GM19468 (cell line): ENCODE data around the gene TMEM138.

ENCODE experiments used
- ATAC-seq: cut with Tn5 transposase; IDR thresholded peaks from one replicate; pipeline ENCODE4 v1.9.1; 2021; ENCODE audit warnings: mild to moderate bottlenecking, moderate library complexity, moderate number of reproducible peaks; ENCODE audit not compliant: unreplicated experiment; ENCODE audit errors: extremely low read depth

The TMEM138 gene

DNA sequence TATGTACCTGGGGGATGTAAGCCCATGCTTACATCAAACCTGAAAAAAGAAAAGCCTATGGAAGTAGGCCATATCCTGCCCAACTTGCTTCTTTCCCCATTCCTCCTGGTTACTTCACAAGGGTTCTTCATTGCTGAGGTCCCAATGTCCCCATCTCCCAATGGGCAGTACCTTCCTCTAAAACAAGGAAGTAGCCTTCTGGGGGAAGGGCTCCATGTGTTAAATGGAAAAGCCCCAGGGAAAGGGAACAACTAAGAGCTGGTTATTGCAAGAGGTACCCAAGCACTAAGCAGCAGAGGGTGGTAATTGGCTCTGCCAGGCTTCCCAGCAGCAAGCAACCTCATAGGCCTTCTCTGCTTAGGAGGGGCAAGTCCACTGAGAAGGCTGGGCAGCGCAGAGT is 41.5 kb downstream of the TMEM138 start:
- no peak for ATAC-seq

DNA sequence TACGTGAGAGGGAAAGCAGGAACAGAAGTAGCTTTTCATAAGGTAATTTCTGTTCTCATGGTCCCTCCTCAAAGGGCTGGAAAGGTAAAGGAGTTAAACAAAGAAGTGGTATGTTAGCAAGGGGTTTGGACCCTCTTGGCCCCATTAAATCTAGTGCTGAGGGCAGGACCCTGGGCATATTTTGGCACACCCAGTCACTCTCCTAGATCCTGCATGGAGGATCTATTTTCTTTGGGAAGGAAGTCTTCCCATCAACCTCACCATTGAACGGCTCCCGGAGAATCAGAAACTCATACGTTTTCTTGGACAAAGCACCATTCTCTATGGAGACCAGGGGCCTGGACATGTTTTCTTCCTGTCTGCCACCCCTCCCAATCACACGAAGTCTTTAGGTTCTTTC is 41.9 kb downstream of the TMEM138 start:
- ATAC-seq, result no peak

DNA sequence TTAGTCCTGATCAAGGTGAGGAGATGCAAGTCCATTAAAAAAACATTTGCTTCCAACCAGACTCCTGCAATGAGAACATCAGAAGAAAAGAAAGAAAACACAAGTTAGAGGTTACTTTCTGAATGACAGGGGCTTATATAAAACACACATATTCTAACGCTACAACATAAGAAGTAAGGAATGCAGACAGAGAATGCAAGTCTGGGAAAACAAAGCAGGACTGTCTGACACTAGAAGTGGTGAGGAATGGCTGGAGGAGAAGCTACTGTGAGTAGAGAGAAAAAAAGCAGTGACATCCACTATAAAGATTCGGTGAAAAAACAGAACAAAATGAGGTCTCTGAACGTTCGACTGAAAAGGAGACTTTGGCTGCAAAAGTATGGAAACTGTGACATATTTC is 42.5 kb downstream of the TMEM138 start:
- ATAC-seq, result no peak

DNA sequence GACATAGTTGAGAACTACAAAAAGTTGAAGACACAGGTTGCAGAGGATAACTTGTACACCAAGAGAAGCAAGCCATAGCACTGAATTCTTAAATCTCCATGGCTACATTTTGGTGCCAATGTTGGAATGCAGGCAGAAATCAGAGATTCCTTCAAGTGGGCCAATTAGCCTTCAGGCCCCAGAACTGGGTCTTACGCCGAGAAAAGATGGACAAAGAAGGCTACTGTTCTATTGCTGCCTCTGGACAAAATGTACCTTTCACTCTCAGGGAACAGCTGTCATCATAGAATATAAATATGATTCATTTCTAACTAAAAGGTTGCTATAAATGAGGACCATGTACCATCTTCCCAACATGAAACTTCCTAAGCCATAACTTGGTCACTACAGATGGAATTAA is 43.9 kb downstream of the TMEM138 start:
- ATAC-seq, result no peak

DNA sequence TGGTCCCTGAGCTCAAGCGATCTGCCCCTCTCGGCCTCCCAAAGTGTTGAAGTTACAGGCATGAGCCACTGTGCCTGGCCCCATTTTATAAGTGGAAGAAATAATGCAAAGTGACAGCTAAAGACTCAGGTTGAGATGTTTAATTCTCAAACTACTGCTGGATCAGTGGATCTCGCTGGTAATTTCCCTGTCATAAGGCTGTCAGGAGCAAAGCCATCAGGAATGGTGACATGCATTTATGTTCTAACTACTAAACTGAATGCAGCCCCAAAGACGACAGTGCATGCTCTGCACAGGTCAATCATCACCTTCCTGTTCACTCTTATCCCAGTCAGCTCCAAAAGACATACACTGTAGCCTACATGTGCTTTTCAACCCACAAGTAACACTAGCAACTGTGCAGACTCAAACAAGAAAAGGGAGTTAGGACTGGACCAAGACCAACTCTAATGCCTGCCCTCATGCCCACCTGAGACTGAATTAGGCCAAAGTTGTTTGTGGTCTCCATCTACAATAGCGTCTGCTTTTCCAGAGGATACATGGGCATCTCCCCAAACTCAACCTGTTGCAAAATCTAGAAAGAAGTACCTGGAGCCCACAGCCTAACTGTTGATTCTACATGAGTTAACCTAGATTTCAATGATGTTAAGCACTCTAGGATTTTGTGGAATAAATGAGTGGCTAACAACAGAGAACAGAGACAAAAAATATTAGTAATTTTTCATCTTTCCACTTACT is 45.0 kb downstream of the TMEM138 start:
- ATAC-seq, result no peak

DNA sequence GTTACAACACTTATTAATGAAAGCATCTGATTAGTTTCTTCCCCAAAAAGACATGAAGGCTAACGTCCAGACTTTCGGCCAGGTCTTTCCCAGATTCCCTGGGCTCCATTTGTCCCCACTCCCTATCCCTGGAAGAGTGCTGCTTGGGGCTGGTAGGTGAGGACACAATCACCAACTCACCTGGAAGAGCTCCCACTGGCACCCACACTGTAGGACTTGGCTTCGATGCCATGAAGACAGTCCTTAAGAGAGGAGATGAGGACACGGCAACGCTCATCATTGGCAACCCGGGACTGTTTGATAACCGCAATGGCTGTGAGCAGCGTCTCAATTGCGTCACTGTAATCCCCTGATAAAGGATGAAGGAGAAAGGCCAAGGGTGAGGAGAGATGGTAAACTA is 49.4 kb downstream of the TMEM138 start:
- no peak for ATAC-seq

DNA sequence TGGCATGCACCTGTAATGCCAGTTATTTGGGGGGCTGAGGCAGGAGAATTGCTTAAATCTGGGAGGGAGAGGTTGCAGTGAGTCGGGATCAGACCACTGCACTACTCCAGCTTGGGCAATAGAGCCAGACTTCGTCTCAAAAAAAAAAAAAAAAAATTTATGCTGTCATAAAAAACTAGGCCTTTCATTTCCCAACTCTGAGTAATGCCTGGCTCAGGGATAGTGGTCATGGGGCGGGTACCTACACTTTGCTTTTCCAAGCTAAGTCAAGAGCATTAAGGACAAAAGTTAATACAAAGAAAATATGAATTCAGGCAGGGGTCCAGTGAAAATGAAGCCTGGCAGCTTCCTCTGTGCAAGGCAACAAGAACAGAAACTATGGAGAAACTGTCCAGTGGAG is 51.3 kb downstream of the TMEM138 start:
- no peak for ATAC-seq

DNA sequence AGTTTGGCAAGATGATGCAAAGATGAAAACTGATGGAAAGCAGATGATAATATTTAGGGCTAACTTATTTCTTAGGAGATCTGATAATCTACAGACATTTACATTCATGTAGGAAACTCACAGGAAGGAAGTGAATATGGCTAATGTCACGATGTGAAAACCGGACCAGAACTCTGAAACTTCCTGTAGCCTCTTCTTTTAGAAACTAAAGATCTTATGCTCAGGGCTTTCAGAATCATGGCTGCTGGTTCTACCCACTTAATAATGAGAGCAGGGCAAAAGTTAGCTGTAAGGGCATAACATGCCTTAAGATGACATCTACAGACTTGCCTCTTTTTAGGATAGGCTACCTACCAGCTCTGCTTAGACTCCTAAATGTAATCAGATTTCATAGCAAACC is 52.4 kb downstream of the TMEM138 start:
- ATAC-seq, result no peak

DNA sequence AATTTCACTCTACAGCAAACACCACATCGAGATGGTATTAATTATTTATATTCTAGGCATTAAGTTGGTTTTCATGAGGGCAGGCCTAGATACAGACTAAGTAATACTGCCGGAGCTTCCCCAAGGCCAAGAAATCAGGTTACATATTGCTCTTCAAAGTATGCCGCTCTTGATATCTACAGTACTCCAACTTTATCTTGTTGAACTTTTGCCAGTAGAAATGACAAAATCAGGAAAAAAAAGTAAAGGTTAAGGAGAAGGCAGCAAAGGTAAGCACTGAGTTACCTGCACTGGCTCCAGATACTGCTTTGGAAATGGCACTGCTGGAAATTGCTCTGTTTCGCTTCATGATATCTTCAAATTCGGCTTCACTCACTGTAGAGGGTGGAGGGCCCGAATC is 53.2 kb downstream of the TMEM138 start:
- ATAC-seq, result no peak

DNA sequence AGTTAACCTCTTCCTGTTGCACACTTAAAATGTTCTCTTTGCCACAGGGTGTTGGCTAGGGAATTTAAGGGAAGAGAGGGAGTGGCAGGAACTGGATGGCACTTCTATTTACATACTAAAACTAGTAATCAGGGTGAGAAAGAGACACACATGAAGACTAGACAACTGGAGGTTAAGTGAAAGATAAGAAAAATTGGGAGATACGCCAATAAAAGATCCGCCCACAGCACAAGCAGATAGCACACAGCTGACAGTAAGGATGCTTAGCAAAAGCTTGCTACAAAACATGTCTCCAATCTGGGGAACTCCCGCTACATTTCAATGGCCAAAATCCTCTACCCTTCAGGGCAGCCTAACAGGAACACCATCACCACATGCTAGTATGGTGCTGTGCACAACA is 54.8 kb downstream of the TMEM138 start:
- ATAC-seq, result no peak

DNA sequence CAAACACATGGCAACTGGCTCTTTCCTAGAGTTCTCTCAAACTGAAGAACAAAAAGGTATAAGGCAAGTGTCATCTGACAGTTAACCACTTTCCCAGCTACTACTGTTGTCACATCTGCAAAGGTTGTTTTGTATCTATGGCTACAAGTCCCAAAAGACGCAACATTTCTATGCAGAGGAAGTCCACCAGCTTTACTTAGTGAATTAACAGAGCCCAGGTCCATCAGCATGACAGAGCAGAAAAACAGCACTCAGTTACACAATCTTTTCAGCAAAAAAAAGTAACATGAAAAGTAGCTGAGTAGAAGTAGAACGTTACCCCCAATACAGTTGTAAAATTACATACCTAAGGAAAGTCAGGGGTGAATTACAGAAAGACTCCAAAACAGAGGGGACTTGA is 55.5 kb downstream of the TMEM138 start:
- ATAC-seq, result no peak

DNA sequence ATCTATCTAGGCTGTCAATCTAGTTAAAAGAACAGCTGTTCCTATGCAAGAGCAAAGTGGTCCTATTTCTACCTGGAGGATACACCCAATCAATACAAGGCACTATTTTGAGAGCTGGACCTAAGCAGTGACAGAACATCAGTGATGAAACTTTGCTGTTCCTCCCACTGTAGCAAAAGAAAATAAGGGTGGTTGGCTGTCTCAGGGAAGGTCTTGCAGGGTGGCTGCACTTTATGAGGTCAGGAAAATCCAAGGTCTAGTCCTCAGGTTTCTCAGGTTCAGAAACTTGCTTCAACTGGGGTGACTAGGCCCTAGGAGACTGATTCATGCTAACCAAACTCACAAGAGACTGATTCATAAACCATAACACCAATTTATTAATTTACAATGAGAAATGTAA is 56.0 kb downstream of the TMEM138 start:
- ATAC-seq, result no peak
